ENCODE measurements around the gene SCAANT1. TPM values are rescaled to one million over a fixed set of nuclear protein-coding genes. Genes with fewer than 3 reads are reported as not detected.

The SCAANT1 gene
- polyA plus RNA-seq, 3 donors: not detected

GRCh38 chr3:63908081-63908736 is 4.0 kb downstream of the SCAANT1 start:
- Histone ChIP-seq H4K20me1 (ENCODE audit: insufficient read depth, low read length) (peaks cover 44% of the 10 kb centered on the region), H3K4me2 (replicated peaks; ENCODE audit: extremely low read depth, low read length, poor library complexity, severe bottlenecking) (no peak overlapping the region), H2AFZ (ENCODE audit: insufficient read depth, low read depth, low read length, poor library complexity, severe bottlenecking) (no peak overlapping the region), H3K9me3 (replicated peaks in 1 of 2; ENCODE audit: control insufficient read depth in 1 of 2, insufficient read depth in 1 of 2, low read length in 2 of 2) (no peaks in the 10 kb centered on the region), H3K36me3 (replicated peaks in 1 of 2; ENCODE audit: control insufficient read depth in 1 of 2, insufficient read depth in 2 of 2, low read length in 2 of 2) (peaks cover 5 to 37% of the 10 kb centered on the region in 2 donors), H3K4me3 (replicated peaks in 1 of 3; ENCODE audit: low read depth in 2 of 3, low read length in 3 of 3) (no peak overlapping the region), H3K4me1 (ENCODE audit: control insufficient read depth in 1 of 2, insufficient read depth in 2 of 2, low read length in 2 of 2) (peaks cover 18 to 29% of the 10 kb centered on the region in 2 donors), H3K79me2 (ENCODE audit: insufficient read depth, low read length) (peaks cover 46% of the 10 kb centered on the region), H3K9ac (ENCODE audit: insufficient read depth, low read length, poor library complexity, severe bottlenecking) (no peak overlapping the region), H3K27ac (ENCODE audit: low read depth in 1 of 2, low read length in 2 of 2) (no peak overlapping the region), H3K27me3 (ENCODE audit: control insufficient read depth in 2 of 2, insufficient read depth in 2 of 2, low read length in 2 of 2) (no peaks in the 10 kb centered on the region)
- peaks cover 26% of the 10 kb centered on the region for H3K4me1 Mint-ChIP-seq
- no peak overlapping the region for H3K4me3 Mint-ChIP-seq
- intact Hi-C loops (cut with micrococcal nuclease): no loop called here
- H3K9me3 Mint-ChIP-seq: no peaks in the 10 kb centered on the region
- no peak for TF ChIP-seq CTCF (IDR thresholded peaks at IDR 0.05)
- H3K27ac Mint-ChIP-seq: no peak overlapping the region
- 100% methylated on average over 1 of the region's 2 CpGs for WGBS (ENCODE audit: insufficient coverage)
- peaks cover 0 to 3% (median 0%) of the 10 kb centered on the region in 3 donors for H3K27me3 Mint-ChIP-seq (ENCODE audit: low read depth in 3 of 3)
- peaks cover 27 to 30% of the 10 kb centered on the region in 2 donors for H3K36me3 Mint-ChIP-seq
- no peak for DNase-seq

GRCh38 chr3:63905731-63906620 is 6.2 kb downstream of the SCAANT1 start:
- Histone ChIP-seq H3K36me3 (replicated peaks in 1 of 2; ENCODE audit: control insufficient read depth in 1 of 2, insufficient read depth in 2 of 2, low read length in 2 of 2) (peaks cover 5 to 50% of the 10 kb centered on the region in 2 donors), H3K4me3 (replicated peaks in 1 of 3; ENCODE audit: low read depth in 2 of 3, low read length in 3 of 3) (no peak overlapping the region), H4K20me1 (ENCODE audit: insufficient read depth, low read length) (peaks cover 62% of the 10 kb centered on the region), H3K9ac (ENCODE audit: insufficient read depth, low read length, poor library complexity, severe bottlenecking) (no peak overlapping the region), H3K4me2 (replicated peaks; ENCODE audit: extremely low read depth, low read length, poor library complexity, severe bottlenecking) (no peak overlapping the region), H2AFZ (ENCODE audit: insufficient read depth, low read depth, low read length, poor library complexity, severe bottlenecking) (no peak overlapping the region), H3K79me2 (ENCODE audit: insufficient read depth, low read length) (peaks cover 50% of the 10 kb centered on the region), H3K27me3 (ENCODE audit: control insufficient read depth in 2 of 2, insufficient read depth in 2 of 2, low read length in 2 of 2) (no peaks in the 10 kb centered on the region), H3K27ac (ENCODE audit: low read depth in 1 of 2, low read length in 2 of 2) (no peak overlapping the region), H3K4me1 (ENCODE audit: control insufficient read depth in 1 of 2, insufficient read depth in 2 of 2, low read length in 2 of 2) (peaks cover 10 to 17% of the 10 kb centered on the region in 2 donors), H3K9me3 (replicated peaks in 1 of 2; ENCODE audit: control insufficient read depth in 1 of 2, insufficient read depth in 1 of 2, low read length in 2 of 2) (no peaks in the 10 kb centered on the region)
- no CpG with 5 or more reads among the region's 4 CpGs for WGBS (ENCODE audit: insufficient coverage)
- Mint-ChIP-seq H3K27me3 (ENCODE audit: low read depth in 3 of 3) (peaks cover 0 to 3% (median 0%) of the 10 kb centered on the region in 3 donors), H3K36me3 (peaks cover 38 to 42% of the 10 kb centered on the region in 2 donors), H3K4me1 (peaks cover 23% of the 10 kb centered on the region), H3K27ac (peak overlapping the region in 1 of 7 donors; percentile 33), H3K4me3 (no peak overlapping the region), H3K9me3 (peaks cover 0 to 1% (median 0%) of the 10 kb centered on the region in 7 donors)
- TF ChIP-seq CTCF (IDR thresholded peaks at IDR 0.05): no peak
- DNase-seq: no peak
- intact Hi-C loops (cut with micrococcal nuclease): no loop called here
